T47D (cell line): ENCODE results near the gene NEK4.

Source experiments
- DNase-seq, 2 experiments: peaks; one replicate each; pipeline versions ENCODE4 v3.0.0 to v3.0.0-alpha.2; 2011 to 2012; ENCODE audit warnings: low read depth in 1 of 2, low spot score in 1 of 2
- JUND ChIP-seq: IDR thresholded peaks from 2 replicates; pipeline ENCODE4 v1.6.1; 2012; ENCODE audit warnings: low read depth
- in situ Hi-C: cut with HindIII; loops from 2 replicates; pipeline ENCODE4 v1.10.0; 2016; ENCODE audit warnings: low sequenced_read_pairs, low pct_unique_long_range_greater_than_20kb

The NEK4 gene

GRCh38 chr3:52801839-52802238, 31.1 kb upstream of the NEK4 start:
- in situ Hi-C loops, result no loop called here
- DNase-seq, result no peak

GRCh38 chr3:52800079-52800478, 29.3 kb upstream of the NEK4 start:
- no peak for DNase-seq
- TF ChIP-seq JUND, result no peak
- in situ Hi-C loops, result no loop called here

More at GRCh38 chr3:52801839-52802238, 31.1 kb upstream of the NEK4 start:
- TF ChIP-seq JUND, result no peak

GRCh38 chr3:52798978-52799476, 28.3 kb upstream of the NEK4 start:
- in situ Hi-C loops, result no loop called here
- DNase-seq, result peak in 1 of 2 experiments; percentile 15
- TF ChIP-seq JUND, result no peak

- DNase-seq, result no peak
- TF ChIP-seq JUND, result no peak
- in situ Hi-C loops, result no loop called here
Observed at GRCh38 chr3:52798376-52798977, 27.7 kb upstream of the NEK4 start.

GRCh38 chr3:52796411-52796810, 25.7 kb upstream of the NEK4 start:
- in situ Hi-C loops, result no loop called here
- no peak for DNase-seq
- no peak for TF ChIP-seq JUND

GRCh38 chr3:52795298-52795900, 24.7 kb upstream of the NEK4 start:
- no peak for DNase-seq
- TF ChIP-seq JUND, result no peak
- in situ Hi-C loops, result no loop called here

- DNase-seq, result no peak
- no peak for TF ChIP-seq JUND
- in situ Hi-C loops, result no loop called here
Observed at GRCh38 chr3:52794612-52795099, 23.9 kb upstream of the NEK4 start, which contains the start of gene ITIH3. TSS of gene ITIH3 (plus strand) at chr3:52794796. CDS start at chr3:52794804, 8 bp downstream.

- no peak for TF ChIP-seq JUND
- in situ Hi-C loops, result no loop called here
- DNase-seq, result no peak
Observed at GRCh38 chr3:52793702-52794611, 23.2 kb upstream of the NEK4 start.

GRCh38 chr3:52792961-52793695, 22.4 kb upstream of the NEK4 start:
- DNase-seq, result no peak
- TF ChIP-seq JUND, result no peak
- in situ Hi-C loops, result no loop called here

- in situ Hi-C loops, result no loop called here
- DNase-seq, result no peak
- TF ChIP-seq JUND, result no peak
Observed at GRCh38 chr3:52792413-52792812, 21.7 kb upstream of the NEK4 start.

- no peak for DNase-seq
- no peak for TF ChIP-seq JUND
- in situ Hi-C loops, result no loop called here
Observed at GRCh38 chr3:52791928-52792327, 21.2 kb upstream of the NEK4 start.

- no peak for TF ChIP-seq JUND
- in situ Hi-C loops, result no loop called here
- no peak for DNase-seq
Observed at GRCh38 chr3:52791366-52791765, 20.6 kb upstream of the NEK4 start.

GRCh38 chr3:52790741-52791140, 20.0 kb upstream of the NEK4 start:
- no peak for DNase-seq
- TF ChIP-seq JUND, result no peak
- in situ Hi-C loops, result no loop called here
